GM21526 (cell line): Measurements from ENCODE around the gene RELL1.
"Not testable (repeated sequence)": the region's sequence is repeated elsewhere in the genome, so short reads cannot be mapped to it uniquely, and the experiment has no call there.

Experiments used
- ATAC-seq: cut with Tn5 transposase; IDR thresholded peaks from one replicate; pipeline ENCODE4 v1.9.1; 2021; ENCODE audit warnings: moderate library complexity; ENCODE audit not compliant: unreplicated experiment, low FRiP score

RELL1 gene

DNA sequence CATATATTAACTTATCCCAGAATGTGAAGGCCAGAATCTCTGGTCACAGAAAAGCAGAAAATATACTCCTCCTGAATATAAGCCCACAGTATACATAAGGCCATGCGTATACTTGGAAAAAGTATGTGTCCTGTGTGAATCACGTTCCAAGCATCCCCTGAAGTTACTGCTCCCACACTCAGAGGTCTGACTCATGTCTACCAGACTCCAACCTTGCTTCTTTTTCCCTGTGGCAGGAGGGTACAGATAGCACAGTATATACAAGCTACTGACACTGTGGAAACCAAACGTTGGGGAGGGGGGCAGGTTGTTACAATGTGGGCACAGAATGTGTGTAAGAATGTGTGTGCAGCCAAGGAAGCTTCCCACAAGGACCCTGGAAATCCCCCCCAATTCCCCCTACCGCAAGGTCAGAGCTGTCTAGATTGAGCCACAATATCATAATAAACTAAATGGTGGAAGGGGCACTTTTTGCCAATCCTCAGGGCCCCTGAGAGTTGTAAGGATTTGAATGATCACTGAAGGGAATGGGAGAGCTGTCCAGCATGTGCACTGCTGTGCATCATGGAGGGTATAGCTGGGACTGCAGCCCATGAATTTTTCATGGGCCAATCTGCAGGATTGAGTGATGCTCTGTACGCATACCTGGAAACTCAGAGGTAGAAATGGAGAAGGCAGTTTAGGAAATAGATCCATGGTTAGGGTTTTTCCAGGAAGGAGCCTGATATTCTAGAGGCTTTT is 7.4 kb upstream of the RELL1 start:
- no peak for ATAC-seq

GRCh38 chr4:37693030-37693429 is 6.9 kb upstream of the RELL1 start:
- ATAC-seq = no peak

DNA sequence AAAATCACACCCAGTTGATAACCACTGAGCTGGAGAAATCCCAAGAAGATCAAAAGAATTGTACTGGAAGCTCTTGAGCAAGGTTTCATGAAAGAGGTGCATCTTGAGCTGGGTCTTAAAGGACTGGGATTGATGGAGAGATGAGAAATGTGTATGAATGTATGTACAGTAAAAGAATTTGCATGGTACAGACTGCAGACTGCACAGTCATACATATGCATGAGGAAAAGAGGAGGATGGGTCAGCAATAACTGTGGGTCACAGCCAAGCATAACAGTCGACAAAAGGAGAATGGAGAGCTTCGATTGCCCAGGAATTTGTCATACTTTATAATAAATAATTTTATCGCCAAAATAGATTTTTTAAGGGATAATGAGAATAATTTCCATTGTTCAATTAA is 4.8 kb upstream of the RELL1 start:
- no peak for ATAC-seq

GRCh38 chr4:37689353-37690095 is 3.3 kb upstream of the RELL1 start:
- no peak for ATAC-seq

- ATAC-seq = no peak
Measured at GRCh38 chr4:37687681-37688080, 1.5 kb upstream of the RELL1 start.

GRCh38 chr4:37687194-37687562 is 1.0 kb upstream of the RELL1 start:
- no peak for ATAC-seq

DNA sequence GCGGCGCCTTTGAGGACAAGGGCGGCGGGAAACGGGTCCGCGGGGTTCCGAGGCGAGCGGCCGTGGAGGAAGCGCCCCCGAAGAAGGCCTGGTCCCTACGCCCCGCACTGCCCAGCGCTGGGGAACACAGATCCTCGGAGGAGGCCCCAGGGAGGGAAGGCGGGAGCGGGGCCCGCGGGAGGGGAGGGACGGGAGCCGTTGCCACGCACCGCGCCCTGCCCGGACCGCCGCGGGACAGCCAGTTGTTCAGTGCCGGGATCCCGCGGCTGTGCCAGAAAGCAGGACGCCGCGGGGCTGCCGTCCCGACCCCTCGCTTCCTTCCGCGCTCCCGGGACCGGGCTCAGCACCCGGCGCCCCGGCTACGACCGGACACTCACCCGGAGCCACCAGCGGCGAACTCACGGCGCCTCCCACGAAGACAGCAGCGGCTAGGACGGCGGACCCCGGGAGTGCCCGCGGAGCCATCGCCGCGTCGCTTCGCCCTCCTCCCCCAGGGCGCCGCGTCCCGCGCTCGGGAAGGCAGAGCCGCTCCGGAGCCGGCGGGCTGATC is 278 bp downstream of the RELL1 start:
- peak; percentile 21 for ATAC-seq

- no peak for ATAC-seq
Measured at GRCh38 chr4:37685161-37685822, 884 bp downstream of the RELL1 start.

GRCh38 chr4:37684154-37684553 is 2.0 kb downstream of the RELL1 start:
- no peak for ATAC-seq

DNA sequence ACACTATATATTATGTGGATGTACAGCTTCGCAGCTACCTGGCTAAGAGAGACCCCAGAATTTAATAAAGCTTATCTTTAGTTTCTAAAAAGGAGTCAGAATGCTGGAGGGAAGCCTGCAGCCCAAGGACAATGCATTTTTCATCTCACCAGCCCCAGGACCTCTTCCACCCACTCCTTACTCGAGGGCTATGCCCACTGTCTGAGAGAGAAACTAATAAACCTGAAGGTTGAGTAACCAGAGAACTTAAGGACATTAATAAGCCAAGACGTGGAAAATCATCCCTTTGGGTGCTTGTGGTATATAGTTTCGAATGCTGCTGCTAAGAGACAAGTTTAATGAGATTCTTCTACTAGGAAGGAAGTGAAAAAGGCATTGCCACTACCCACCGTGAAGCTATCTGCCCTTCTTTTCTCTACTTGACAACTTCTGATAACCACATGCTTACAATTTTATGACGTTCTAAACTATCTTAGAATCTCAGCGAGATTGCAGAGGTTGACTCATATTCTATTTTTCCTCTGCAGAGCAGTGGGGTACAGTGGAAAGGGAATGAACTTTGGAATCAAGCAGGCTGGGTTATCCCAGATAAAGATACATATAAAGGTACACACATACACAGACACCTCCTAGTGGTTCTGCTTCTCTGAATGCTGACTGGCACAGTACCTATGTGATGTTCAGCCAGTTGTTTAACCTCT is 3.3 kb downstream of the RELL1 start:
- no peak for ATAC-seq

- no peak for ATAC-seq
Measured at GRCh38 chr4:37680089-37680488, 6.1 kb downstream of the RELL1 start.

DNA sequence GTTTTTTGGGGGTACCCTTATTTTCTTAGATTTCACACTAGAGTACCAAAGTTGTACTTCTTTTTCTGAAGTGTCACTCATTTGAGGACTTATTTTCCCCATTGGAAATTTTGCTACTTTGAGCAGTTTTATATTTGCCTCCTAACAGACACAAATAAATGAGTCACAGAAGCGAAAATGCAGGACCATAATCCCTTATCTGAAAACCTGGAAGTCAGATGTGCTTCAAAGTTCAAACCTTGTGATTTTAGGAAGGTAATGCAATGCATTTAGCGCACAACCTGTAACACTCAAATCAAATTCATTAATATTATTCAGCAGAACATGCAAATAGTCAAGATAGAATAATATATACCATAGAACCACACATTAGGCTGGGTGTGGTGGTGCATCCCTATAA is 6.9 kb downstream of the RELL1 start:
- no peak for ATAC-seq

GRCh38 chr4:37678624-37679023 is 7.6 kb downstream of the RELL1 start:
- no peak for ATAC-seq

DNA sequence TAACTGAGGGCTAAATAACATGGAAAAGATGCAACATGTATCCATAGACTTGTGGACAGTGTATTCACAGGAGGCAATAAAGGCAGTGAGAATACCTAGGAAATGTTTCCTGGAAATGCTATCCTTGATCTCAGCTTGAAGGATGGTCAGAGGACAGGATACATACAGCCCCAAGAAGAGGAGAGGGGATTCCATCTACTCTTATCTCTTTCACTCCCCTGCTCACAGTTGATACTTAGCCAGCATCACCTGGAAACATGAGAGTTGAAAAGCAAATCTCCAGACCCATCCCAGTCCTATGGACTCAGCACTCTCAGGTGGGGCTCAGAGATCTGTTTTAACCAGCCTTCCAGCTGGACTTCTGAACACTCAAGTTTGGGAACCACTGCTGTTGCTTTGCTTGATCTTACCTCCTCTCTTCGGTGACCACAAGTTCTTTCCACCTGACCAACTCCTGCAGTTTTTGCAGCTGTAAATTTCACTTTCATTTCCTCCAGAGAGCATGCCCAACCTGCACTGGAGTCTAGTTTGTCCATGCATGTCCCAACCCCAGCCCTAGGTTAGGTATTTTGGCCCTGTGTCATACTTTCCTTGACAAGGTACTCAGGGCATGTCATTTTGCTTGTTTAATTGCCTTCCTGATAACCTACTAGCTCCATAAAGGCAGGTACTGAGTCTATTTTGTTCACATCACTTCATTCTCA is 10.4 kb downstream of the RELL1 start:
- ATAC-seq = peak; percentile 92

DNA sequence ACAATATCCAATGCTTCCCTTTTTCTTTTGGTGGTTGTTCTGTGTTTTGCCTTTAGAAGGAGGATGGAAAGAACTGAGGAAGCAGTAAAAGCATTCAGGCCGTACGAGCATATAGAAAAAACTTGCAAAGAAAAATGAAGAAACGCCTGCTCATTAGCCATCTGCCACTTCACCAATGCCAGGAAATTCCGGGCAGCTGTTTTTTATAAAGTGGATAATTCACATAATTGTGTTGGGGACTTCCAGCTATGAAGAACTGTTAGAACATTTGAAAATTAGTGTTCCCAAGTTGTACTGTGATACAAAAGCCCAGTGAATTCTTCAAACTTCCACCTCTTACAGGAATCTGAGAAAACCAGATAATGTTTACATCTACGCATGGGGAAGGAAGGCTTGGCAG is 11.7 kb downstream of the RELL1 start:
- no peak for ATAC-seq

DNA sequence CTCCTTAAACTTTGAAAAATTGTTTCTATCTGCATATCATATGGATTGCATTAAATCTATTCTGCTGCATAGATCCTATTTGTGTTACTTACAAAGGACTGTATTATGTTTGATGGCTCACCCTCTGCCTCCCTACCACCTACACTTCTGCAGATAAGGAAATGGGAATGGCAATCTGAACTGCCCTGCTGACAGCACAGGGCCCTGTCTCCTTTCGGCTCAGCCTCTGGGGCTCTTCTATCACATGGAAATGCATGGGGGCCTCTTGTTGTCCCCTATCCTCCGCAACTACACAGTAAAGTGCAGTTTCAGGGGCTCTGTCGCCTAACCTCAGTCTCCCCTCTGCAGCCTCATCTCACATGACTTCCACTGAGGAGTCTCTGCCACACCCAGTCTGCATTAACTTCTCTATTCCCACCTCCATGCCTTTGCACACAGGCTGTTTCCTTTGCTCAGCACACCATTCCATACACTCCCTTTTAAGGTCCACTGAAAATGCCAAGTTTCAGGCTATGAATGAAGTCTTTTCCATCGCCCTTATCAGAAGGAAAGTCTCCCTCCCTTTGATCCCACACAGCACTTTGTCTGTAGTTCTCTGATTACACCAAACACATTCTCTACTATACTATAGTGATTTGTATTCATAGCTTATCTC is 12.5 kb downstream of the RELL1 start:
- ATAC-seq = no peak

- no peak for ATAC-seq
Measured at GRCh38 chr4:37671072-37671471, 15.1 kb downstream of the RELL1 start.

DNA sequence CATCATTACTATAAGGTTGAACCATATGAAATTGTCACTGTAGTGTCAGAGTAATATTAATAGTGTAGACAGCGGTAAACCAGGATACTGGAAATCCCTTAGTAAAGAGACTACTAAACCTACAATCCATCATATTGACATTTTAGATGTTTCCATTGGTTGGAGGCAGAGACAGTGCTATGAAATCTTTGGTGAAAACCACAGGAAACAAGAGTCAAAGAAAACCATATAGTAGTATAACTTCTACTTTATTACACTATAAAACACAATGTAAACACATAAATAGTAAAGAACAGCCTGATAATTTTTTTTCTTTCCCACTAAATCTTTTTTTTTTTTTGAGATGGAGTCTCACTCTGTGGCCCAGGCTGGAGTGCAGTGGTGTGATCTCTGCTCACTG is 15.9 kb downstream of the RELL1 start:
- ATAC-seq = no peak

- ATAC-seq = not testable (repeated sequence)
Measured at GRCh38 chr4:37669124-37669523, 17.1 kb downstream of the RELL1 start.
